SK-N-SH treated with all-trans-retinoic acid at 6 μM for 48 hours (cell line): ENCODE data around the gene CES3.

Experiments
- CREB5 ChIP-seq: fragments of 250-450 bp; sonication (Bioruptor Pico); IDR thresholded peaks from 2 replicates; pipeline ENCODE4 v1.5.1; 2020; ENCODE audit warnings: low read depth, mild to moderate bottlenecking, moderate library complexity
- CSRNP3 ChIP-seq: fragments of 250-450 bp; sonication (Bioruptor Pico); IDR thresholded peaks from 2 replicates; pipeline ENCODE4 v1.5.1; 2021; ENCODE audit warnings: mild to moderate bottlenecking, moderate library complexity
- ESRRG ChIP-seq: fragments of 250-450 bp; sonication (Bioruptor Pico); IDR thresholded peaks from 2 replicates; pipeline ENCODE4 v1.6.1; 2021; ENCODE audit warnings: mild to moderate bottlenecking
- PATZ1 ChIP-seq: fragments of 250-450 bp; sonication (Bioruptor Pico); IDR thresholded peaks from 2 replicates; pipeline ENCODE4 v1.8.0; 2020; ENCODE audit warnings: mild to moderate bottlenecking, moderate library complexity, borderline replicate concordance
- PPARA ChIP-seq: fragments of 250-450 bp; sonication (Bioruptor Pico); IDR thresholded peaks from 2 replicates; pipeline ENCODE4 v1.5.0; 2020; ENCODE audit warnings: mild to moderate bottlenecking, borderline replicate concordance
- TCF4 ChIP-seq: fragments of 250-450 bp; sonication (Bioruptor Pico); IDR thresholded peaks from 2 replicates; pipeline ENCODE4 v1.8.0; 2021; ENCODE audit warnings: mild to moderate bottlenecking, moderate library complexity, borderline replicate concordance
- ZC3H10 ChIP-seq: fragments of 250-450 bp; sonication (Bioruptor Pico); IDR thresholded peaks from 2 replicates; pipeline ENCODE4 v1.5.1; 2021; ENCODE audit warnings: mild to moderate bottlenecking, moderate library complexity

- TF ChIP-seq CSRNP3 (CRISPR knock-in tag) (no peak), TCF4 (CRISPR knock-in tag) (no peak), PATZ1 (CRISPR knock-in tag) (no peak), CREB5 (CRISPR knock-in tag) (no peak), ESRRG (CRISPR knock-in tag) (no peak), ZC3H10 (CRISPR knock-in tag) (no peak), PPARA (CRISPR knock-in tag) (no peak)
These were observed 14.5 kb upstream of the CES3 start for GRCh38 chr16:66946541-66946940.
